Neural cell (in vitro differentiated cells): Measurements from ENCODE around the gene DNAJC6.

Experiments used
- EP300 ChIP-seq: fragments of 450-650 bp; conservative IDR thresholded peaks from 2 replicates; pipeline ENCODE4 v1.6.1; 2014; ENCODE audit warnings: antibody characterized with exemption, mild to moderate bottlenecking, moderate library complexity; ENCODE audit not compliant: poor library complexity, severe bottlenecking
- EZH2 ChIP-seq: fragments of 200-600, 300-800 bp; shearing (Covaris generic), sonication (generic); IDR thresholded peaks from 2 replicates; pipeline ENCODE4 v1.6.1; 2014; ENCODE audit warnings: antibody characterized with exemption, low read length, borderline replicate concordance, mild to moderate bottlenecking; ENCODE audit not compliant: insufficient read depth, poor library complexity, severe bottlenecking
- MXI1 ChIP-seq: fragments of 450-650 bp; conservative IDR thresholded peaks from 2 replicates; pipeline ENCODE4 v1.6.1; 2014; ENCODE audit warnings: antibody characterized with exemption, mild to moderate bottlenecking; ENCODE audit not compliant: poor library complexity, severe bottlenecking
- POLR2AphosphoS5 ChIP-seq: IDR thresholded peaks from 2 replicates; pipeline ENCODE4 v1.6.1; 2012
- RAD21 ChIP-seq: fragments of 450-650 bp; conservative IDR thresholded peaks from 2 replicates; pipeline ENCODE4 v1.6.1; 2014; ENCODE audit warnings: antibody characterized with exemption, mild to moderate bottlenecking, moderate library complexity
- TAF1 ChIP-seq: IDR thresholded peaks from 2 replicates; pipeline ENCODE4 v1.6.1; 2012; ENCODE audit warnings: low read depth
- TF ChIP-seq, protein P1 (sequence below): fragments of 450-650 bp; IDR thresholded peaks from 2 replicates; pipeline ENCODE4 v1.5.1; 2014; ENCODE audit warnings: antibody characterized with exemption, mild to moderate bottlenecking, moderate library complexity; ENCODE audit not compliant: poor library complexity, severe bottlenecking
- TF ChIP-seq, protein P2 (sequence below): IDR thresholded peaks from 2 replicates; pipeline ENCODE4 v1.6.1; 2012; ENCODE audit warnings: borderline replicate concordance

DNA sequence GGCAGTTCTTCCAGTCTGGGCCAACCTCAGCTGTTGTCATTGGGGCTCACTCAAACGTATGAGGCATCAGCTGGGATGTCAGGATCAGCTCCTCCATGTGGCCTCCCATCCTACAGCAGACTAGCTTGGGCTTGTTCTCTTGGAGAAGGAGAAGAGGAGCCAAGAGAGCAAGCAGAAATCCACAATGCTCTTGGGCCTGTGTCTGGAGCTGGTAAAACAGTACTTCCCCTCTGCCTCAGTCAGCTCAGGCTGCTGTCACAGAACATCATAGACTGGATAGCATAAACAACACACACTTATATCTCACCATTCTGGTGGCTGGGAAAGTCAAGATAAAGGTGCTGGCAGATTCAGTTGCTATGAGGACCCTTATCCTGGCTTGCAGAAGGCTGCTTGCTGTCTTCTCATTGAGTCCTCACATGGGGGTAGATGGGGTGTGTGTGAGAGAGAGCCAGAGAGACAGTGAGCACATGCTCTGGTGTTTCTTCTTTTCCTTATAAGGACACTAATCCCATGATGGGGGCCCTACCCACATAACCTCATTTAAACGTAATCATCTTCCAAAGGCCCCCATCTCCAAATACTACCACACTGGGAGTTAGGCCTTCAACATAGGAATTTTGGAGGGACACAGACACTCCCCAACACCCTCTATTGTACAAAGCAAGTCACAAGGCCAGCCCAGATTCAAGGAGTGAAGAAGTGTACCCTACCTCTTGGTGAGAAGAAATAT, 16.3 kb upstream of the DNAJC6 start:
- TF ChIP-seq TAF1, result no peak
- TF ChIP-seq, protein P1, sequence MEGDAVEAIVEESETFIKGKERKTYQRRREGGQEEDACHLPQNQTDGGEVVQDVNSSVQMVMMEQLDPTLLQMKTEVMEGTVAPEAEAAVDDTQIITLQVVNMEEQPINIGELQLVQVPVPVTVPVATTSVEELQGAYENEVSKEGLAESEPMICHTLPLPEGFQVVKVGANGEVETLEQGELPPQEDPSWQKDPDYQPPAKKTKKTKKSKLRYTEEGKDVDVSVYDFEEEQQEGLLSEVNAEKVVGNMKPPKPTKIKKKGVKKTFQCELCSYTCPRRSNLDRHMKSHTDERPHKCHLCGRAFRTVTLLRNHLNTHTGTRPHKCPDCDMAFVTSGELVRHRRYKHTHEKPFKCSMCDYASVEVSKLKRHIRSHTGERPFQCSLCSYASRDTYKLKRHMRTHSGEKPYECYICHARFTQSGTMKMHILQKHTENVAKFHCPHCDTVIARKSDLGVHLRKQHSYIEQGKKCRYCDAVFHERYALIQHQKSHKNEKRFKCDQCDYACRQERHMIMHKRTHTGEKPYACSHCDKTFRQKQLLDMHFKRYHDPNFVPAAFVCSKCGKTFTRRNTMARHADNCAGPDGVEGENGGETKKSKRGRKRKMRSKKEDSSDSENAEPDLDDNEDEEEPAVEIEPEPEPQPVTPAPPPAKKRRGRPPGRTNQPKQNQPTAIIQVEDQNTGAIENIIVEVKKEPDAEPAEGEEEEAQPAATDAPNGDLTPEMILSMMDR, result no peak
- TF ChIP-seq EZH2, result no peak
- TF ChIP-seq, protein P2, sequence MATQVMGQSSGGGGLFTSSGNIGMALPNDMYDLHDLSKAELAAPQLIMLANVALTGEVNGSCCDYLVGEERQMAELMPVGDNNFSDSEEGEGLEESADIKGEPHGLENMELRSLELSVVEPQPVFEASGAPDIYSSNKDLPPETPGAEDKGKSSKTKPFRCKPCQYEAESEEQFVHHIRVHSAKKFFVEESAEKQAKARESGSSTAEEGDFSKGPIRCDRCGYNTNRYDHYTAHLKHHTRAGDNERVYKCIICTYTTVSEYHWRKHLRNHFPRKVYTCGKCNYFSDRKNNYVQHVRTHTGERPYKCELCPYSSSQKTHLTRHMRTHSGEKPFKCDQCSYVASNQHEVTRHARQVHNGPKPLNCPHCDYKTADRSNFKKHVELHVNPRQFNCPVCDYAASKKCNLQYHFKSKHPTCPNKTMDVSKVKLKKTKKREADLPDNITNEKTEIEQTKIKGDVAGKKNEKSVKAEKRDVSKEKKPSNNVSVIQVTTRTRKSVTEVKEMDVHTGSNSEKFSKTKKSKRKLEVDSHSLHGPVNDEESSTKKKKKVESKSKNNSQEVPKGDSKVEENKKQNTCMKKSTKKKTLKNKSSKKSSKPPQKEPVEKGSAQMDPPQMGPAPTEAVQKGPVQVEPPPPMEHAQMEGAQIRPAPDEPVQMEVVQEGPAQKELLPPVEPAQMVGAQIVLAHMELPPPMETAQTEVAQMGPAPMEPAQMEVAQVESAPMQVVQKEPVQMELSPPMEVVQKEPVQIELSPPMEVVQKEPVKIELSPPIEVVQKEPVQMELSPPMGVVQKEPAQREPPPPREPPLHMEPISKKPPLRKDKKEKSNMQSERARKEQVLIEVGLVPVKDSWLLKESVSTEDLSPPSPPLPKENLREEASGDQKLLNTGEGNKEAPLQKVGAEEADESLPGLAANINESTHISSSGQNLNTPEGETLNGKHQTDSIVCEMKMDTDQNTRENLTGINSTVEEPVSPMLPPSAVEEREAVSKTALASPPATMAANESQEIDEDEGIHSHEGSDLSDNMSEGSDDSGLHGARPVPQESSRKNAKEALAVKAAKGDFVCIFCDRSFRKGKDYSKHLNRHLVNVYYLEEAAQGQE, result no peak
- no peak for TF ChIP-seq EP300
- TF ChIP-seq POLR2AphosphoS5, result no peak
- no peak for TF ChIP-seq MXI1
- TF ChIP-seq RAD21, result no peak
